ENCODE results near the gene TSPAN10.
"Not testable (repeated sequence)": the region's sequence is repeated elsewhere in the genome, so short reads cannot be mapped to it uniquely, and the experiment has no call there.

Gene TSPAN10

GRCh38 chr17:81666092-81666341 lies 29.0 kb downstream of the TSPAN10 start:
- Histone ChIP-seq H3K9me3 (ENCODE audit: control insufficient read depth, low read length) (no peaks in the 10 kb centered on the region), H3K4me3 (ENCODE audit: low read length) (peak overlapping the region; percentile 97), H3K4me1 (ENCODE audit: control insufficient read depth, insufficient read depth, low read length) (peaks cover 21% of the 10 kb centered on the region), H3K9ac (ENCODE audit: low read length) (peak overlapping the region; percentile 97), H3K27me3 (replicated peaks; ENCODE audit: control insufficient read depth, insufficient read depth, low read length) (no peaks in the 10 kb centered on the region), H3K36me3 (ENCODE audit: control insufficient read depth, insufficient read depth, low read length, severe bottlenecking) (peaks cover 25% of the 10 kb centered on the region)
- DNase-seq (ENCODE audit: low read depth) = no peak

- Histone ChIP-seq H3K9me3 (ENCODE audit: control insufficient read depth, low read length) (no peaks in the 10 kb centered on the region), H3K4me1 (ENCODE audit: control insufficient read depth, insufficient read depth, low read length) (peaks cover 21% of the 10 kb centered on the region), H3K9ac (ENCODE audit: low read length) (peak within 1 kb of the TSS; percentile 97), H3K36me3 (ENCODE audit: control insufficient read depth, insufficient read depth, low read length, severe bottlenecking) (peaks cover 30% of the 10 kb centered on the region), H3K4me3 (ENCODE audit: low read length) (peak within 1 kb of the TSS; percentile 97), H3K27me3 (replicated peaks; ENCODE audit: control insufficient read depth, insufficient read depth, low read length) (no peaks in the 10 kb centered on the region)
- peak; percentile 98 for DNase-seq (ENCODE audit: low read depth)
Measured at GRCh38 chr17:81666342-81667191, 29.6 kb downstream of the TSPAN10 start, which contains the start of the genes CCDC137 and OXLD1. TSS of gene CCDC137 (plus strand) at chr17:81666737. CDS start at chr17:81666767, 30 bp downstream. TSS of gene OXLD1 (minus strand) at chr17:81666605. CDS start at chr17:81666577, 28 bp downstream.

GRCh38 chr17:81667754-81668153 lies 30.8 kb downstream of the TSPAN10 start:
- H3K4me3 ChIP-seq (ENCODE audit: low read length) = peak overlapping the region; percentile 58
- peaks cover 42% of the 10 kb centered on the region for H3K36me3 ChIP-seq (ENCODE audit: control insufficient read depth, insufficient read depth, low read length, severe bottlenecking)
- H3K27me3 ChIP-seq (replicated peaks; ENCODE audit: control insufficient read depth, insufficient read depth, low read length) = no peaks in the 10 kb centered on the region
- peaks cover 21% of the 10 kb centered on the region for H3K4me1 ChIP-seq (ENCODE audit: control insufficient read depth, insufficient read depth, low read length)
- H3K9ac ChIP-seq (ENCODE audit: low read length) = peak overlapping the region; percentile 42
- no peaks in the 10 kb centered on the region for H3K9me3 ChIP-seq (ENCODE audit: control insufficient read depth, low read length)
- no peak for DNase-seq (ENCODE audit: low read depth)

DNA sequence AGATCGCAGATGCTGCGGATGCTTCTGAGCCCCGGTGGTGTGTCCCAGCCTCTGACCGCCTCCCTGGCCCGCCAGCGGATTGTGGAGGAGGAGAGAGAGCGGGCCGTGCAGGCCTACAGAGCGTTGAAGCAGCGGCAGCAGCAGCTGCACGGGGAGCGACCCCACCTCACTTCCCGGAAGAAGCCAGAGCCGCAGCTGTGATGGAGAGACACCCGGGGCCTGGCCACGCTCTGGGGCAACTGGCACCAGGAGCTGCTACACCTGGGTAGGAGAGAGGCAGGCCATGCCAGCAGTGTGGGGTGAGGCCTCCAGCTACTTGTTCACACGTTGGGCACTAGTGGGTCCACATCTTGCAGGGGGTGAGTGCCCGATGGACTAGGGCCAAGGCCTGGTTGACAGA lies 35.5 kb downstream of the TSPAN10 start:
- peaks cover 14% of the 10 kb centered on the region for H3K4me1 ChIP-seq (ENCODE audit: control insufficient read depth, insufficient read depth, low read length)
- no peaks in the 10 kb centered on the region for H3K9me3 ChIP-seq (ENCODE audit: control insufficient read depth, low read length)
- H3K27me3 ChIP-seq (replicated peaks; ENCODE audit: control insufficient read depth, insufficient read depth, low read length) = no peaks in the 10 kb centered on the region
- no peak for DNase-seq (ENCODE audit: low read depth)
- H3K9ac ChIP-seq (ENCODE audit: low read length) = no peak overlapping the region
- H3K4me3 ChIP-seq (ENCODE audit: low read length) = no peak overlapping the region
- peaks cover 52% of the 10 kb centered on the region for H3K36me3 ChIP-seq (ENCODE audit: control insufficient read depth, insufficient read depth, low read length, severe bottlenecking)

- Histone ChIP-seq H3K27me3 (replicated peaks; ENCODE audit: control insufficient read depth, insufficient read depth, low read length) (no peaks in the 10 kb centered on the region), H3K9me3 (ENCODE audit: control insufficient read depth, low read length) (no peaks in the 10 kb centered on the region), H3K36me3 (ENCODE audit: control insufficient read depth, insufficient read depth, low read length, severe bottlenecking) (peaks cover 52% of the 10 kb centered on the region), H3K4me1 (ENCODE audit: control insufficient read depth, insufficient read depth, low read length) (peaks cover 10% of the 10 kb centered on the region), H3K4me3 (ENCODE audit: low read length) (no peak overlapping the region), H3K9ac (ENCODE audit: low read length) (no peak overlapping the region)
- no peak for DNase-seq (ENCODE audit: low read depth)
Measured at GRCh38 chr17:81672954-81673353, 36.0 kb downstream of the TSPAN10 start.

DNA sequence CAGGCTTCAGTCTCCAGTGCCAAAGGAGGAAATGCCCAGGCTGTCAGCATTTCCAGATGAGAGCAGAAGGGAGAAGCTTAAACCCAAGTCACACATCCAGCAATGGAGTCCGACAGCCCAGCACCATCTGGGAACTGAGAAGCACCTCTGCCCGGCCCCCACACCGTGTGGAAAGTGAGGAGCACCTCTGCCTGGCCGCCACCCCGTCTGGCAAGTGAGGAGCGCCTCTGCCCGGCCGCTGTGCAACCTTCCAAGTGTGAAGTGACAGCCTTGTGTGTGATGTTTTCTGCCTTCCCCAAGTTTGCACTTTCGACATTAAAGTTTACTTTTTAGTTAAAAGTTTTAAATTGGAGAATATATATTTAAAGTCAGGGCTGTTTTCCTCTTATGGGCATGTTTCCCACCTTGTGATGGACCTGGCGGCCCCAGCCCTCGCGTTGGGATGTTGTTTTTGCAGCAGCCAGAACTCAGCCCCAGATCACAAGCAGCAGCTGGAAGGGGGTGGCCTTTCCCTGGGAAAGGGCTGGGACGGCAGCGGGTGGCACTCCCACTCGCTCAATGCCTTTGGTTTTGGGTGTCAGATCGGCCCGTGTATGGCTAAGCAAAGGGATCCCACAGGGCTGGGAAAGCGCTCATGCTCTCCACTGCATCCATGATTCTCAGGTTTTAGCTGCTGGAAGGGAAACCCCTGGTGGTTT lies 36.7 kb downstream of the TSPAN10 start:
- peaks cover 10% of the 10 kb centered on the region for H3K4me1 ChIP-seq (ENCODE audit: control insufficient read depth, insufficient read depth, low read length)
- H3K27me3 ChIP-seq (replicated peaks; ENCODE audit: control insufficient read depth, insufficient read depth, low read length) = no peaks in the 10 kb centered on the region
- peaks cover 52% of the 10 kb centered on the region for H3K36me3 ChIP-seq (ENCODE audit: control insufficient read depth, insufficient read depth, low read length, severe bottlenecking)
- DNase-seq (ENCODE audit: low read depth) = no peak
- no peak overlapping the region for H3K9ac ChIP-seq (ENCODE audit: low read length)
- H3K9me3 ChIP-seq (ENCODE audit: control insufficient read depth, low read length) = no peaks in the 10 kb centered on the region
- H3K4me3 ChIP-seq (ENCODE audit: low read length) = no peak overlapping the region

DNA sequence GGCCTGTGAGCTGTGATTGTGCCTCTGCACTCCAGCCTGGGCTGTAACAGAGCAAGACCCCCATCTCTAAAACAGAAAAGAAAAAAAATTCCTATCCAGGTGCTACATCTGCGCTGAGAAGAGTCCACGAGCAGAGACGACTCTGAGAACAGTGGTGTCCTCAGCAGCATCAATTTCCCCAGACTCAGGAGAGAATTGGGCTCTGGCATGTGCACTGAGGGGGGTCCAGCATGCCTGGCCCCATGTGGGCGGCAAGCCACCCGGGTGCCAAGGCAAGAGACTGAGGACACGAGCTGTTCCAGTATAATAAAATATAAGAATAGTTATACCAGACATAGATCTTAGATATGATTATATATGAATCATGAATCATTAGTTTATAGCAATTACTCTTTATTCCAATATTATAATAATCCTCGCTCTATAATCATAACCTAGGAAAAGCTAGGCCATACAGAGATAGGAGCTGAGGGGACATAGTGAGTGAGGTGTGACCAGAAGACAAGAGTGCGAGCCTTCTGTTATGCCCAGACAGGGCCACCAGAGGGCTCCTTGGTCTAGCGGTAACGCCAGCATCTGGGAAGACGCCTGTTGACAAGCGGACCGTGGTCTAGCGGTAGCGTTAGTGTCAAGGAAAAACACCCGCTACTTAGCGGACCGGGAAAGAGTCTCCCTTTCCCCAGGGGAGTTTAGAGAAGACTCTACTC lies 38.7 kb downstream of the TSPAN10 start:
- H3K9me3 ChIP-seq (ENCODE audit: control insufficient read depth, low read length); H3K27me3 ChIP-seq (replicated peaks; ENCODE audit: control insufficient read depth, insufficient read depth, low read length); H3K4me3 ChIP-seq (ENCODE audit: low read length); H3K4me1 ChIP-seq (ENCODE audit: control insufficient read depth, insufficient read depth, low read length); H3K9ac ChIP-seq (ENCODE audit: low read length): not testable (repeated sequence)
- DNase-seq (ENCODE audit: low read depth) = peak; percentile 38
- H3K36me3 ChIP-seq (ENCODE audit: control insufficient read depth, insufficient read depth, low read length, severe bottlenecking) = peaks cover 35% of the 10 kb centered on the region

DNA sequence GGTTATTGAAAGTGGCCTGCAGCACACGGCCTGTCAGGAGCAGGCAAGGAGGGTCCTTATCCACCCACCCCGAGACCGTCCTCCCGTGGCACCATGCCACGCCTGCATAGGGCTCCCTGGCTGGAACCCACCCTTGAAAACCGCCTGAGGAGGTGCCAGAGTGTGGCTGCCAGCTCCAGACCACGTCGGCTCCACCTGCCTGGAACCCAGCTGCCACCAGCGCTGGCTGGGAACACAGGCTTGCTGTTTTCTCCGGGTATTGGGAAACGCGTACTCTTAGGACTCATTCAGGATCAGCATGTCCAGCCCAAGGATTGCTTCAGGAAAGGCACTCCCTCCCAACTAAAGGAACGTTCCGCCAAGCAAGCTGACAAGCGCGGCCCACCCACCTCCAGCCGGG lies 39.9 kb downstream of the TSPAN10 start:
- Histone ChIP-seq H3K27me3 (replicated peaks; ENCODE audit: control insufficient read depth, insufficient read depth, low read length) (no peaks in the 10 kb centered on the region), H3K9ac (ENCODE audit: low read length) (no peak overlapping the region), H3K9me3 (ENCODE audit: control insufficient read depth, low read length) (no peaks in the 10 kb centered on the region), H3K36me3 (ENCODE audit: control insufficient read depth, insufficient read depth, low read length, severe bottlenecking) (peaks cover 24% of the 10 kb centered on the region), H3K4me1 (ENCODE audit: control insufficient read depth, insufficient read depth, low read length) (peaks cover 12% of the 10 kb centered on the region), H3K4me3 (ENCODE audit: low read length) (no peak overlapping the region)
- no peak for DNase-seq (ENCODE audit: low read depth)

DNA sequence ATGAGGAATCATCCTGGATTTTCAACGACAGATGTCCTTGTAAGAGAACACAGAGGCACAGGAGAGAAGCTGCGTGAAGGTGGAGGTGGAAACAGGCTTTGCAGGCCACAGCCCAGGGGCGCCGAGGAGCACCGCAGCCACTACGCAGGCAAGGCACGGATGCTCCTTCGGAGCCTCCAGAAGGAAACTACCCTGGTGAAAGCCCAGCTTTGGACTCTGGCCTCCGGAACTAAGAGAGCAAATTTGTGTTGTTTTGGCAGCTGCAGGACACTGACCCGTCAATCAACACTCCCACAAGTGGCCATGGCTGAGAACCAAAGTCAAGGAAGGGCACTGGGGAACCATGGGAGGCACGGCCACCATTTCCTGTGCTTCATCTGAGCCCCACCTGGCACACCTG lies 43.2 kb downstream of the TSPAN10 start:
- H3K4me3 ChIP-seq (ENCODE audit: low read length) = no peak overlapping the region
- H3K9me3 ChIP-seq (ENCODE audit: control insufficient read depth, low read length) = no peaks in the 10 kb centered on the region
- no peak for DNase-seq (ENCODE audit: low read depth)
- no peaks in the 10 kb centered on the region for H3K27me3 ChIP-seq (replicated peaks; ENCODE audit: control insufficient read depth, insufficient read depth, low read length)
- peak overlapping the region; percentile 36 for H3K9ac ChIP-seq (ENCODE audit: low read length)
- peaks cover 31% of the 10 kb centered on the region for H3K4me1 ChIP-seq (ENCODE audit: control insufficient read depth, insufficient read depth, low read length)
- no peaks in the 10 kb centered on the region for H3K36me3 ChIP-seq (ENCODE audit: control insufficient read depth, insufficient read depth, low read length, severe bottlenecking)

DNA sequence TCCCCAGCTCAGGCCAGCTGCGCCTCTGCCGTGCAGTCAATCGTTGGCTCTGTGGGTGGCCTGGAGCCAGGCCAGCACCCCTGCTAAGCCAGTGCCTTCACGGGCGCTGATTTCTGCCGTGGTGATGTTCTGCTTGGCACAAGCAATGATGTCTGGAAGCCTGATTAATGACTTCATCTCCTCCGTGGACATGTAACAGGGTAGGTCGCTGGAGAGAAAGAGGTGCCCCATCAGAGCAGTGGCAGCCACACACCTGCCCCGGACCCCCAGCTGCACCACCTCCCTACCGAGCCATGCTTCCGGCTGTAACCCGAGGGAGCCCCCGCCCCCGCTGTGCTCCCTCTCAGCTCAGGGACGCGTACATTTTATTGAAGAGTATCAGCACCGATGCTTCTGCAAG lies 44.7 kb downstream of the TSPAN10 start:
- Histone ChIP-seq H3K4me3 (ENCODE audit: low read length) (no peak overlapping the region), H3K9me3 (ENCODE audit: control insufficient read depth, low read length) (no peaks in the 10 kb centered on the region), H3K36me3 (ENCODE audit: control insufficient read depth, insufficient read depth, low read length, severe bottlenecking) (peaks cover 10% of the 10 kb centered on the region), H3K4me1 (ENCODE audit: control insufficient read depth, insufficient read depth, low read length) (peaks cover 33% of the 10 kb centered on the region), H3K9ac (ENCODE audit: low read length) (no peak overlapping the region), H3K27me3 (replicated peaks; ENCODE audit: control insufficient read depth, insufficient read depth, low read length) (no peaks in the 10 kb centered on the region)
- no peak for DNase-seq (ENCODE audit: low read depth)

GRCh38 chr17:81682565-81683207 lies 45.7 kb downstream of the TSPAN10 start:
- Histone ChIP-seq H3K27me3 (replicated peaks; ENCODE audit: control insufficient read depth, insufficient read depth, low read length) (no peaks in the 10 kb centered on the region), H3K4me3 (ENCODE audit: low read length) (peak overlapping the region; percentile 89), H3K36me3 (ENCODE audit: control insufficient read depth, insufficient read depth, low read length, severe bottlenecking) (peaks cover 20% of the 10 kb centered on the region), H3K9me3 (ENCODE audit: control insufficient read depth, low read length) (no peaks in the 10 kb centered on the region), H3K4me1 (ENCODE audit: control insufficient read depth, insufficient read depth, low read length) (peaks cover 27% of the 10 kb centered on the region), H3K9ac (ENCODE audit: low read length) (peak overlapping the region; percentile 96)
- peak; percentile 51 for DNase-seq (ENCODE audit: low read depth)

All from adipocyte (in vitro differentiated cells).